Sigmoid colon (tissue), 7 donors: ENCODE results near the gene FAM124B. TPM values are rescaled to one million over a fixed set of nuclear protein-coding genes. Genes with fewer than 3 reads are reported as not detected.

Source experiments
- DNase-seq: peaks from one replicate; pipeline ENCODE4 v3.0.0-alpha.2; 2019
- H3K27ac ChIP-seq, 4 donors: fragments of 200-600 bp; sonication (generic); one replicate each; pipeline ENCODE4 v1.5.1; 2016 to 2019; ENCODE audit warnings: mild to moderate bottlenecking in 1 of 4
- H3K27me3 ChIP-seq, 3 donors: fragments of 200-600 bp; sonication (generic); one replicate each; pipeline ENCODE4 v1.5.1; 2019; ENCODE audit warnings: mild to moderate bottlenecking in 1 of 3
- H3K36me3 ChIP-seq, 4 donors: fragments of 200-600 bp; sonication (generic); one replicate each; pipeline ENCODE4 v1.5.1; 2016 to 2019
- H3K4me1 ChIP-seq, 4 donors: fragments of 200-600 bp; sonication (generic); one replicate each; pipeline ENCODE4 v1.5.1; 2017 to 2019
- H3K4me3 ChIP-seq, 4 donors: fragments of 200-600 bp; sonication (generic); one replicate each; pipeline ENCODE4 v1.5.1; 2017 to 2019; ENCODE audit warnings: mild to moderate bottlenecking in 2 of 4, moderate library complexity in 1 of 4
- H3K9me3 ChIP-seq, 4 donors: fragments of 200-600 bp in 3 of 4; sonication (generic) in 3 of 4; one replicate each; pipeline versions ENCODE4 v1.5.1 to v1.6.1; 2013 to 2019
- CTCF ChIP-seq, 4 experiments: fragments of 450-650 bp in 3 of 4; fragments of 200-600 bp in 1 of 4; IDR thresholded peaks; one replicate each; pipeline ENCODE4 v1.5.1; 2016 to 2019; ENCODE audit warnings: antibody characterized with exemption in 4 of 4, mild to moderate bottlenecking in 3 of 4, moderate library complexity in 2 of 4
- EP300 ChIP-seq, 4 donors: sonication (generic); formaldehyde crosslinking; IDR thresholded peaks; one replicate each; pipeline ENCODE4 v1.6.1; 2017; ENCODE audit warnings: antibody characterized with exemption in 4 of 4
- POLR2A ChIP-seq, 2 donors: fragments of 450-650 bp; IDR thresholded peaks; one replicate each; pipeline ENCODE4 v1.6.1; 2016; ENCODE audit warnings: antibody characterized with exemption in 2 of 2, mild to moderate bottlenecking in 2 of 2, moderate library complexity in 2 of 2
- POLR2AphosphoS5 ChIP-seq, 4 donors: sonication (generic); formaldehyde crosslinking; IDR thresholded peaks; one replicate each; pipeline ENCODE4 v1.6.1; 2017; ENCODE audit warnings: antibody characterized with exemption in 4 of 4
- WGBS, 2 donors: extraction: QIAGEN DNeasy Blood & Tissue Kit; methylation state at CpG; one replicate each; pipeline ENCODE4 v1.1.7; 2013; 5-methylcytosine and 5-hydroxymethylcytosine counted together
- intact Hi-C: fragments of 100-400 bp; cut with DNase I; formaldehyde crosslinking; loops from one replicate; pipeline ENCODE4 v1.15.1; 2023
- polyA plus RNA-seq, 3 donors: library from polyadenylated mRNA; stranded (reverse); fragments of 200-250 nt; gene quantifications; one replicate each; pipeline ENCODE4 v1.2.3, GENCODE V29; 2013
- total RNA-seq, 4 donors: library from RNA; depleted of rRNA; stranded (reverse); fragments of >200 nt; gene quantifications; one replicate each; pipeline ENCODE4 v1.1.0, GENCODE V29; 2016
- donor health status: healthy with polysubstance abuse.
- donor health status: Bipolar disorder and iron deficiency.
- donor health status: healthy.

Gene FAM124B
- 1 to 10 TPM in 3 of 4 donors, under 1 TPM in 1; 0.81 to 1.9 (median 1.6) TPM for total RNA-seq
- under 1 TPM; 0.23 to 0.67 (median 0.60) TPM for polyA plus RNA-seq

- no peak for TF ChIP-seq CTCF (IDR thresholded peaks at IDR 0.05)
- TF ChIP-seq EP300 (IDR thresholded peaks at IDR 0.05): no peak
- TF ChIP-seq POLR2AphosphoS5 (IDR thresholded peaks at IDR 0.05): peak in 3 of 4 donors; percentile 34 to 77 (median 41)
- no peak for TF ChIP-seq POLR2A (IDR thresholded peaks at IDR 0.05)
- H3K27ac ChIP-seq: peak within 1 kb of the TSS; percentile 23 to 43 (median 36)
- 33 to 74% methylated on average over 19 of the region's 19 CpGs for WGBS, 2 donors
- H3K36me3 ChIP-seq: no peaks in the 10 kb centered on the region
- intact Hi-C loops: no loop called here
- H3K4me1 ChIP-seq: peaks cover 0 to 6% (median 0%) of the 10 kb centered on the region in 4 donors
- DNase-seq: peak; percentile 86
- no peaks in the 10 kb centered on the region for H3K27me3 ChIP-seq
- no peaks in the 10 kb centered on the region for H3K9me3 ChIP-seq
- H3K4me3 ChIP-seq: peak within 1 kb of the TSS in 3 of 4 donors; percentile 23 to 36 (median 32)
Measured at GRCh38 chr2:224401641-224402342, at the start of gene FAM124B. FAM124B (minus strand) TSS chr2:224402107; CDS start chr2:224401768, 339 bp downstream.

DNA sequence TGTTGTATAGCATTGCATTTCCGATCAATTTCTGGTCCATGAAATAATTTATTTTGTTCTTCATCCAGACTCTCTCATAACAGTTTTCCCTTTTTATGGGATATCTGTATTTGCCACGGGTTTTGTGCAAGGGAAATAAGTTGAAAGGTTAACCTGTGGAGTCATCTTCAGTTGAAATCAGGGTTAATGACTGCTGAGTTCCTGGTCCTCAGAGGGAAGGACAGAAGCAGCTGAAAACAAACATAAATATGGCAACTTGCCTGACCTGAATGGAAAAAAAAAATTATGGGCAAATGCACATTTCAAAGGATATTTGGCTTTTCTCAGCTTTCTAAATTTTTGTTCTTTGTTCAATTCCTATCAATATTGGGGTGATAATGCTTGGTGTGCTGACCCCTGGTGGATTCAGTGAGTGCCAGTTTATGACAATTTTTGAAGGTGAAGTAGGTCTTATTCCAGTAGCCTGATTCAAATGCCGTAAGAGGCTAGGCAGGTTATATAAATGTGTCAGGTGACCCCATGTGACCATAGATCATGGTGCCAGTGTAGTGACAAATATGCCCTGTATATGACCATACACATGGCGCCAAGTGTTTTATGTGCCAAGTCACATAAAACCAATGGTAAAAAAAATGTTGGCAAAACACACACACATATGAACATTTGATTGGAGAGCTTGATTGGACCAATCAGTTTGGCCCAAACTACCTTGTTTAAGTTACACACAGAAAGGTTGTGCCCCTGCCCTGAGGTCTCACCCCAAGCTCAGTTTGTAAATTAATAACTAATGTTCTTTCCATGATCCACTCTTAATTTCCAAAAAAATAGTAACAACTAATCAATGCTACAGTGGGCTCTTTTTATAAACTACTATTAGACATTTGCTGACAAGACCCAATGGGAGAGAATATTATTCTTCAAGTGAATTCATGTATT lies 47.6 kb upstream of the FAM124B start:
- H3K9me3 ChIP-seq: no peaks in the 10 kb centered on the region
- H3K4me1 ChIP-seq: no peaks in the 10 kb centered on the region
- peaks cover 0 to 2% (median under 1%) of the 10 kb centered on the region in 3 donors for H3K27me3 ChIP-seq
- DNase-seq: no peak
- no peak overlapping the region for H3K27ac ChIP-seq
- TF ChIP-seq CTCF (IDR thresholded peaks at IDR 0.05) (peak in 1 of 4 experiments; percentile 26), EP300 (IDR thresholded peaks at IDR 0.05) (no peak)
- H3K4me3 ChIP-seq: no peak overlapping the region
- intact Hi-C loops: no loop called here
- H3K36me3 ChIP-seq: no peaks in the 10 kb centered on the region
- WGBS, 2 donors: 26 to 44% methylated on average over 4 of the region's 4 CpGs

DNA sequence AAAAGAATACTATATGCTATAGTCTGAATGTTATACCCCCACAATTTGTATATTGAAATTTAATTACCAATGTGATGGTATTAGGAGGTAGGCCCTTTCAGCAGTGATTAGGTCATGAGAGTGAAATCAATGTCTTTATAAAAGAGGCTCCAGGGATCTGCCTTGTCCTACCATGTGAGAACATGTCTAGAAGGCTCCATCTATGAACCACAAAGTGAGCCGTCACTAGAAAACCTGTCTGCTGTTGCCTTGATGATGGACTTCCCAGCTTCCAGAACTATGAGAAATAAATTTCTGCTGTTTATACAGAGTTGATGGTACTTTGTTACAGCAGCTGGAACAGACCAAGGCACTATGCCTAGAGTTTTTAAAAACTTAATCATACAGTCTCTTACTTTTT lies 46.3 kb upstream of the FAM124B start:
- DNase-seq: no peak
- H3K36me3 ChIP-seq: no peaks in the 10 kb centered on the region
- TF ChIP-seq EP300 (IDR thresholded peaks at IDR 0.05) (no peak), POLR2AphosphoS5 (IDR thresholded peaks at IDR 0.05) (no peak), POLR2A (IDR thresholded peaks at IDR 0.05) (no peak), CTCF (IDR thresholded peaks at IDR 0.05) (no peak)
- H3K4me1 ChIP-seq: no peaks in the 10 kb centered on the region
- WGBS, 2 donors: 94 to 95% methylated on average over 1 of the region's 1 CpG
- H3K9me3 ChIP-seq: no peaks in the 10 kb centered on the region
- no peak overlapping the region for H3K4me3 ChIP-seq
- H3K27me3 ChIP-seq: peaks cover 0 to 13% (median 5%) of the 10 kb centered on the region in 3 donors
- H3K27ac ChIP-seq: no peak overlapping the region
- intact Hi-C loops: no loop called here

DNA sequence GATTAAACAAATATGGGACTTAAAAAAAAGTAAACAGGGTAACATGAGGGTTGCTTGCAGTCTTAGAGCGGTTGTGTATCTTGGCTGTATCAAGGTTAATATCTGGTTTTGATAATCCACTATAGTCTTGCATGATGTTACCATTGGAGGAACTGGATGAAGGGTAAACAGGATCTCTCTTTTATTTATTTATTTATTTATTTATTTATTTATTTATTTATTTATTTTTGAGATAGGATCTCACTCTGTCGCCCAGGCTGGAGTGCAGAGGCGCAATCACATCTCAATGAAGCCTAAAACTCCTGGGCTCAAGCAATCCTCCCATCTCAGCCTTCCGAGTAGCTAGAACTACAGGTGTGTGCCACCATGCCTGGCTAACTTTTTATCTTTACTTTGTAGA lies 42.9 kb upstream of the FAM124B start:
- peaks cover 0 to 11% (median 5%) of the 10 kb centered on the region in 4 donors for H3K4me1 ChIP-seq
- 95 to 96% methylated on average over 4 of the region's 4 CpGs for WGBS, 2 donors
- H3K27me3 ChIP-seq: peaks cover 6 to 26% (median 16%) of the 10 kb centered on the region in 3 donors
- H3K4me3 ChIP-seq: no peak overlapping the region
- H3K27ac ChIP-seq: no peak overlapping the region
- no peaks in the 10 kb centered on the region for H3K9me3 ChIP-seq
- H3K36me3 ChIP-seq: no peaks in the 10 kb centered on the region
- intact Hi-C loops: no loop called here
- TF ChIP-seq CTCF (IDR thresholded peaks at IDR 0.05) (no peak), EP300 (IDR thresholded peaks at IDR 0.05) (no peak), POLR2A (IDR thresholded peaks at IDR 0.05) (no peak), POLR2AphosphoS5 (IDR thresholded peaks at IDR 0.05) (no peak)
- DNase-seq: no peak
